Mucosa of gallbladder (tissue), 1 donor: ENCODE measurements around the gene G6PC1. TPM values are rescaled to one million over a fixed set of nuclear protein-coding genes. Genes with fewer than 3 reads are reported as not detected.
A peak's percentile ranks its signal among the peaks of the same experiment; 100 is the strongest.
"Not testable (repeated sequence)": the region's sequence is repeated elsewhere in the genome, so short reads cannot be mapped to it uniquely, and the experiment has no call there.

ENCODE experiments used
- DNase-seq: peaks from one replicate; pipeline ENCODE4 v3.0.0-alpha.2; 2020; ENCODE audit warnings: low spot score
- total RNA-seq: library from RNA; stranded (reverse); gene quantifications from one replicate; pipeline ENCODE4 v1.2.1, GENCODE V29; 2021
- donor health status: DM: no; HTN: no; CAD: no.

G6PC1 gene
- total RNA-seq, 1 donor from 2014 or later: 17.3 TPM

GRCh38 chr17:42901535-42902229, 1.1 kb downstream of the G6PC1 start:
- peak; percentile 32 for DNase-seq

GRCh38 chr17:42904110-42904469, 3.5 kb downstream of the G6PC1 start:
- DNase-seq: no peak

GRCh38 chr17:42906772-42907446, 6.3 kb downstream of the G6PC1 start:
- no peak for DNase-seq

- DNase-seq: no peak
Observed at GRCh38 chr17:42908872-42909700, 8.5 kb downstream of the G6PC1 start.

GRCh38 chr17:42913522-42913921, 12.9 kb downstream of the G6PC1 start:
- no peak for DNase-seq

GRCh38 chr17:42913981-42914617, 13.5 kb downstream of the G6PC1 start:
- DNase-seq: no peak

GRCh38 chr17:42915288-42915687, 14.7 kb downstream of the G6PC1 start:
- not testable (repeated sequence) for DNase-seq

GRCh38 chr17:42916388-42917235, 16.0 kb downstream of the G6PC1 start:
- DNase-seq: not testable (repeated sequence)

- no peak for DNase-seq
Observed at GRCh38 chr17:42917236-42917603, 16.6 kb downstream of the G6PC1 start.

- DNase-seq: no peak
Observed at GRCh38 chr17:42918902-42919521, 18.4 kb downstream of the G6PC1 start.

GRCh38 chr17:42919522-42920077, 19.0 kb downstream of the G6PC1 start:
- DNase-seq: not testable (repeated sequence)

GRCh38 chr17:42920106-42920900, 19.7 kb downstream of the G6PC1 start:
- DNase-seq: no peak

- no peak for DNase-seq
Observed at GRCh38 chr17:42920922-42921321, 20.3 kb downstream of the G6PC1 start.

- DNase-seq: no peak
Observed at GRCh38 chr17:42922294-42922693, 21.7 kb downstream of the G6PC1 start.

- not testable (repeated sequence) for DNase-seq
Observed at GRCh38 chr17:42923472-42923871, 22.9 kb downstream of the G6PC1 start.

GRCh38 chr17:42924891-42925290, 24.3 kb downstream of the G6PC1 start:
- no peak for DNase-seq

GRCh38 chr17:42928714-42929496, 28.3 kb downstream of the G6PC1 start:
- peak; percentile 51 for DNase-seq

- no peak for DNase-seq
Observed at GRCh38 chr17:42929497-42929844, 28.9 kb downstream of the G6PC1 start.
